WTC11 (cell line): Measurements from ENCODE around the gene RASGEF1C. TPM values are rescaled to one million over a fixed set of nuclear protein-coding genes. Genes with fewer than 3 reads are reported as not detected.

Experiments used
- ATAC-seq: fragments of 200-7000 bp; cut with Tn5 transposase; 2 replicates; pipeline ENCODE4 v1.10.0; 2021; ENCODE audit warnings: mild to moderate bottlenecking, moderate library complexity
- CTCF ChIA-PET: fragments of 300-600 bp; sonication (Branson Sonifier 250); formaldehyde crosslinking; loops from one replicate; lab custom pipeline; 2021; ENCODE audit warnings: antibody characterized with exemption; lab: Charles Lee
- POLR2A ChIA-PET: fragments of 350-600 bp; sonication (Branson Sonifier 250); formaldehyde crosslinking; loops from one replicate; lab custom pipeline; 2021; ENCODE audit warnings: antibody characterized with exemption; lab: Charles Lee
- DNase-seq: peaks from one replicate; pipeline ENCODE4 v3.0.0; 2021; ENCODE audit warnings: low spot score
- H3K27ac Mint-ChIP-seq: 2 replicates; pipeline ENCODE4 v1.8.0; 2021; ENCODE audit warnings: mixed read lengths
- H3K27me3 Mint-ChIP-seq: 2 replicates; pipeline ENCODE4 v1.8.0; 2021; ENCODE audit warnings: low read depth, mild to moderate bottlenecking, moderate library complexity, mixed read lengths
- H3K36me3 Mint-ChIP-seq: 2 replicates; pipeline ENCODE4 v1.8.0; 2021; ENCODE audit warnings: mixed read lengths
- H3K4me1 Mint-ChIP-seq: 2 replicates; pipeline ENCODE4 v1.8.0; 2022; ENCODE audit warnings: mixed read lengths
- H3K4me3 Mint-ChIP-seq: 2 replicates; pipeline ENCODE4 v1.8.0; 2021; ENCODE audit warnings: mild to moderate bottlenecking, moderate library complexity, mixed read lengths
- H3K9me3 Mint-ChIP-seq: 2 replicates; pipeline ENCODE4 v1.8.0; 2021; ENCODE audit warnings: mixed read lengths
- CBFB ChIP-seq: sonication (generic); formaldehyde crosslinking; IDR thresholded peaks from 2 replicates; pipeline ENCODE4 v1.8.1; 2022; ENCODE audit warnings: mild to moderate bottlenecking, low read depth, missing genetic modification reagents
- CREB1 ChIP-seq: sonication (generic); formaldehyde crosslinking; IDR thresholded peaks from 2 replicates; pipeline ENCODE4 v1.8.0; 2023; ENCODE audit warnings: mild to moderate bottlenecking, missing genetic modification reagents
- ETV6 ChIP-seq: sonication (generic); formaldehyde crosslinking; IDR thresholded peaks from 2 replicates; pipeline ENCODE4 v1.8.1; 2022; ENCODE audit warnings: mild to moderate bottlenecking, missing genetic modification reagents
- IRF2 ChIP-seq: sonication (generic); formaldehyde crosslinking; IDR thresholded peaks from 2 replicates; pipeline ENCODE4 v1.8.0; 2022; ENCODE audit warnings: low read depth, missing genetic modification reagents, borderline replicate concordance
- JAZF1 ChIP-seq: fragments of 250-450 bp; sonication (Bioruptor Pico); IDR thresholded peaks from 2 replicates; pipeline ENCODE4 v1.9.0; 2021; ENCODE audit warnings: moderate library complexity, mild to moderate bottlenecking, inconsistent platforms
- NFE2L1 ChIP-seq: sonication (generic); formaldehyde crosslinking; IDR thresholded peaks from 2 replicates; pipeline ENCODE4 v1.8.1; 2023; ENCODE audit warnings: missing genetic modification reagents
- RELA ChIP-seq: sonication (generic); formaldehyde crosslinking; IDR thresholded peaks from 2 replicates; pipeline ENCODE4 v1.8.1; 2022; ENCODE audit warnings: missing genetic modification reagents, mild to moderate bottlenecking, borderline replicate concordance
- SOX15 ChIP-seq: fragments of 250-450 bp; sonication (Bioruptor Pico); IDR thresholded peaks from 2 replicates; pipeline ENCODE4 v1.9.0; 2021; ENCODE audit warnings: mild to moderate bottlenecking
- ZNF121 ChIP-seq: sonication (generic); formaldehyde crosslinking; IDR thresholded peaks from 2 replicates; pipeline ENCODE4 v1.8.0; 2023; ENCODE audit warnings: missing genetic modification reagents
- ZNF219 ChIP-seq: sonication (generic); formaldehyde crosslinking; IDR thresholded peaks from 2 replicates; pipeline ENCODE4 v1.8.0; 2023; ENCODE audit warnings: missing genetic modification reagents, mild to moderate bottlenecking, borderline replicate concordance
- ZNF423 ChIP-seq: fragments of 250-450 bp; sonication (Bioruptor Pico); IDR thresholded peaks from 2 replicates; pipeline ENCODE4 v2.1.2; 2022; ENCODE audit warnings: mild to moderate bottlenecking, moderate library complexity
- total RNA-seq: library from RNA; stranded (reverse); gene quantifications from 3 replicates; pipeline ENCODE4 v1.2.3, GENCODE V29; 2021
- TF ChIP-seq, protein P1 (sequence below): fragments of 250-450 bp; sonication (Bioruptor Pico); IDR thresholded peaks from 2 replicates; pipeline ENCODE4 v1.9.0; 2021; ENCODE audit warnings: mild to moderate bottlenecking
- TF ChIP-seq, protein P2 (sequence below): sonication (generic); formaldehyde crosslinking; IDR thresholded peaks from 2 replicates; pipeline ENCODE4 v1.8.0; 2022; ENCODE audit warnings: mild to moderate bottlenecking, missing genetic modification reagents
- TF ChIP-seq, protein P3 (sequence below): fragments of 250-450 bp; sonication (Bioruptor Pico); IDR thresholded peaks from 2 replicates; pipeline ENCODE4 v1.9.0; 2021; ENCODE audit warnings: moderate library complexity, mild to moderate bottlenecking, inconsistent platforms, borderline replicate concordance
- TF ChIP-seq, protein P4 (sequence below): sonication (generic); formaldehyde crosslinking; IDR thresholded peaks from 2 replicates; pipeline ENCODE4 v1.8.1; 2023; ENCODE audit warnings: mild to moderate bottlenecking, missing genetic modification reagents, moderate library complexity
- TF ChIP-seq, protein P5 (sequence below): sonication (generic); formaldehyde crosslinking; IDR thresholded peaks from 2 replicates; pipeline ENCODE4 v1.8.0; 2023; ENCODE audit warnings: missing genetic modification reagents
- TF ChIP-seq, protein P6 (sequence below): sonication (generic); formaldehyde crosslinking; IDR thresholded peaks from 2 replicates; pipeline ENCODE4 v1.8.0; 2022; ENCODE audit warnings: missing genetic modification reagents

RASGEF1C gene
- total RNA-seq, 1 experiment from 2014 or later: 0.96 TPM

DNA sequence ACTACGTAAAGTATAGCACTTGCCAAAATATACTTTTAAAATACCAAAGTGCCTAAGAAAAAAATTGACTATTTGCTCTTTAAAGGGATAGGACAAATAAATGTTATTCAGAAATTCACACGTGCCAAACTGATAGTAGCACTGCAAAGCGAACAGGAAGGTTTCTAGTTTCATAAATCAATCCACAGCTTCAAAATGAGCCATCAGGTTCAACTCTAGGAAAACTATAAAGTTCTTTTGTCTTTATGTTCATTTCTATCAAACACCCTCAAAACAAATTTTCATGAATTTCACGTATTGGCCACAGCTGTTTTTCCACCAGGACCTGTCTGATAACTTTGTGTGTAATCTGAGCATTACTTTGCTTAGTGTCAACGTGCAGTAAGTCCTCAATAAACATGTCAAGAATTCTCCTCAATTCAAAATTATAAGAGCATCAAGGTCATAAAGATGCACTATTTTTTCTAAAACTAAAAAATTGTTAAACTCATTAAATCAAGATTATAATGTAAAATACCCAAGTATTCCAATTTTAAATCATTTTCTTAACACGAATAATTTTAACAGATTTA, 140.4 kb downstream of the RASGEF1C start:
- peaks cover 29% of the 10 kb centered on the region for H3K27me3 Mint-ChIP-seq

DNA sequence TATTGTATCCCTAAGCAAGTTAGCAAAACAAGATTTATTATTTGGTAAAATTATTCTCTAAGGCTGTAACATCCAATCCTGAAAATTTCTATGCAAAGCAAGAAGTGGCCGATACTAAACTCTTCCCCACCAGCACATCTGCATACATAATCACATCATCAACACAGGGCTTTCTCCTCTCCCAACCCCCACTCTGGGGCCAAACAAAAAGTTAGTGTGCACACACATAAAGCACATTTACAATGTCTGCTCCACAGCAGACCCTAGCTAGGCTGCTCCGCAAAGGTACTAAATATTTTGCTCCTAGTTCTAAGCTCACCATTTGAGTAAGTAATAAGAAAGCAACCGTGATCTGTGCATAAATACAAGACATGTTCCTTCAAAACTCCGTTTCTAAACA, 141.0 kb downstream of the RASGEF1C start:
- peak overlapping the region; percentile 84 for H3K27ac Mint-ChIP-seq
- peaks cover 9% of the 10 kb centered on the region for H3K9me3 Mint-ChIP-seq
- peaks cover 50% of the 10 kb centered on the region for H3K4me1 Mint-ChIP-seq
- TF ChIP-seq JAZF1 (CRISPR knock-in tag): no peak
- TF ChIP-seq ZNF423 (CRISPR knock-in tag): no peak
- TF ChIP-seq, protein P1, sequence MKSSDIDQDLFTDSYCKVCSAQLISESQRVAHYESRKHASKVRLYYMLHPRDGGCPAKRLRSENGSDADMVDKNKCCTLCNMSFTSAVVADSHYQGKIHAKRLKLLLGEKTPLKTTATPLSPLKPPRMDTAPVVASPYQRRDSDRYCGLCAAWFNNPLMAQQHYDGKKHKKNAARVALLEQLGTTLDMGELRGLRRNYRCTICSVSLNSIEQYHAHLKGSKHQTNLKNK (CRISPR knock-in tag): no peak
- TF ChIP-seq, protein P2, sequence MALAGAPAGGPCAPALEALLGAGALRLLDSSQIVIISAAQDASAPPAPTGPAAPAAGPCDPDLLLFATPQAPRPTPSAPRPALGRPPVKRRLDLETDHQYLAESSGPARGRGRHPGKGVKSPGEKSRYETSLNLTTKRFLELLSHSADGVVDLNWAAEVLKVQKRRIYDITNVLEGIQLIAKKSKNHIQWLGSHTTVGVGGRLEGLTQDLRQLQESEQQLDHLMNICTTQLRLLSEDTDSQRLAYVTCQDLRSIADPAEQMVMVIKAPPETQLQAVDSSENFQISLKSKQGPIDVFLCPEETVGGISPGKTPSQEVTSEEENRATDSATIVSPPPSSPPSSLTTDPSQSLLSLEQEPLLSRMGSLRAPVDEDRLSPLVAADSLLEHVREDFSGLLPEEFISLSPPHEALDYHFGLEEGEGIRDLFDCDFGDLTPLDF (CRISPR knock-in tag): no peak
- TF ChIP-seq, protein P3, sequence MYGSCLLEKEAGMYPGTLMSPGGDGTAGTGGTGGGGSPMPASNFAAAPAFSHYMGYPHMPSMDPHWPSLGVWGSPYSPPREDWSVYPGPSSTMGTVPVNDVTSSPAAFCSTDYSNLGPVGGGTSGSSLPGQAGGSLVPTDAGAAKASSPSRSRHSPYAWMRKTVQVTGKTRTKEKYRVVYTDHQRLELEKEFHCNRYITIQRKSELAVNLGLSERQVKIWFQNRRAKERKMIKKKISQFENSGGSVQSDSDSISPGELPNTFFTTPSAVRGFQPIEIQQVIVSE (CRISPR knock-in tag): no peak
- TF ChIP-seq, protein P4, sequence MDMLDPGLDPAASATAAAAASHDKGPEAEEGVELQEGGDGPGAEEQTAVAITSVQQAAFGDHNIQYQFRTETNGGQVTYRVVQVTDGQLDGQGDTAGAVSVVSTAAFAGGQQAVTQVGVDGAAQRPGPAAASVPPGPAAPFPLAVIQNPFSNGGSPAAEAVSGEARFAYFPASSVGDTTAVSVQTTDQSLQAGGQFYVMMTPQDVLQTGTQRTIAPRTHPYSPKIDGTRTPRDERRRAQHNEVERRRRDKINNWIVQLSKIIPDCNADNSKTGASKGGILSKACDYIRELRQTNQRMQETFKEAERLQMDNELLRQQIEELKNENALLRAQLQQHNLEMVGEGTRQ (CRISPR knock-in tag): no peak
- TF ChIP-seq ETV6 (CRISPR knock-in tag): no peak
- TF ChIP-seq, all 79 proteins: peak for 0
- Mint-ChIP-seq H3K36me3 (peaks cover 8% of the 10 kb centered on the region), H3K27me3 (peaks cover 23% of the 10 kb centered on the region), H3K4me3 (peak overlapping the region; percentile 88)
- ATAC-seq (no peak), DNase-seq (no peak)
- ChIA-PET CTCF (interaction anchor here (1.1 to 1.4 kb wide), 2 partner anchors 22 to 23 kb away, joined by 5 to 7 read pairs; no protein-coding TSS in a partner anchor), POLR2A (no interaction called here)

More for the DNA sequence above, 140.4 kb downstream of the RASGEF1C start:
- H3K27ac Mint-ChIP-seq: peak overlapping the region; percentile 84
- TF ChIP-seq CBFB (CRISPR knock-in tag): no peak
- TF ChIP-seq, protein P5, sequence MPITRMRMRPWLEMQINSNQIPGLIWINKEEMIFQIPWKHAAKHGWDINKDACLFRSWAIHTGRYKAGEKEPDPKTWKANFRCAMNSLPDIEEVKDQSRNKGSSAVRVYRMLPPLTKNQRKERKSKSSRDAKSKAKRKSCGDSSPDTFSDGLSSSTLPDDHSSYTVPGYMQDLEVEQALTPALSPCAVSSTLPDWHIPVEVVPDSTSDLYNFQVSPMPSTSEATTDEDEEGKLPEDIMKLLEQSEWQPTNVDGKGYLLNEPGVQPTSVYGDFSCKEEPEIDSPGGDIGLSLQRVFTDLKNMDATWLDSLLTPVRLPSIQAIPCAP (CRISPR knock-in tag): no peak
- H3K36me3 Mint-ChIP-seq: peaks cover 11% of the 10 kb centered on the region
- no peak for DNase-seq
- H3K9me3 Mint-ChIP-seq: peaks cover 12% of the 10 kb centered on the region
- peaks cover 45% of the 10 kb centered on the region for H3K4me1 Mint-ChIP-seq
- no peak for ATAC-seq
- CTCF ChIA-PET: interaction anchor here (1.1 kb wide), 1 partner anchor 23 kb away, joined by 5 read pairs; no protein-coding TSS in a partner anchor
- POLR2A ChIA-PET: no interaction called here
- H3K4me3 Mint-ChIP-seq: peak overlapping the region; percentile 88

DNA sequence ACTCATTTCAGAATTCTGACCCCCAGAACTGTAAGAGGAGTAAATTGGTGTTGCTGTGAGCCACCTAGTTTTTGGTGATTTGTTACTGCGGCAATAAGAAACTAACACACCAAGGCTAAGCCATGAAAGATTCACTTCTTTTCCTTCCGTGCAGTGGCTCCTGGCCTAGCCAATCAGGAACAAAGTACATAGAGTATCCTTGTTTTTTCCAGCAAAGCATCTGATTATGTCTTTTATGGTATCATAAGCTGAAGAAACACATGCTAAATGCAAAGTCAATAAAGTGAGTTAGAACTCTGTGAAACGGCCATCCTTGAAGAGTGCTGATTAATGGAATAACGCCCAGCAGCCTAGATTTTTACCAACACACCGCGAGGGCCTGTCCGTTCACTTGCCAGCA, 148.8 kb downstream of the RASGEF1C start:
- CTCF ChIA-PET: interaction anchor here (0.9 kb wide), 1 partner anchor 31 kb away, joined by 4 read pairs; no protein-coding TSS in a partner anchor
- peaks cover 77% of the 10 kb centered on the region for H3K4me1 Mint-ChIP-seq
- ATAC-seq: no peak
- H3K36me3 Mint-ChIP-seq: no peaks in the 10 kb centered on the region
- H3K4me3 Mint-ChIP-seq: no peak overlapping the region
- POLR2A ChIA-PET: no interaction called here
- peak overlapping the region; percentile 24; the same call in 1 of the 2 replicates for H3K27ac Mint-ChIP-seq
- no peaks in the 10 kb centered on the region for H3K27me3 Mint-ChIP-seq
- TF ChIP-seq ETV6 (CRISPR knock-in tag) (no peak), NFE2L1 (CRISPR knock-in tag) (no peak)
- H3K9me3 Mint-ChIP-seq: no peaks in the 10 kb centered on the region
- no peak for DNase-seq

DNA sequence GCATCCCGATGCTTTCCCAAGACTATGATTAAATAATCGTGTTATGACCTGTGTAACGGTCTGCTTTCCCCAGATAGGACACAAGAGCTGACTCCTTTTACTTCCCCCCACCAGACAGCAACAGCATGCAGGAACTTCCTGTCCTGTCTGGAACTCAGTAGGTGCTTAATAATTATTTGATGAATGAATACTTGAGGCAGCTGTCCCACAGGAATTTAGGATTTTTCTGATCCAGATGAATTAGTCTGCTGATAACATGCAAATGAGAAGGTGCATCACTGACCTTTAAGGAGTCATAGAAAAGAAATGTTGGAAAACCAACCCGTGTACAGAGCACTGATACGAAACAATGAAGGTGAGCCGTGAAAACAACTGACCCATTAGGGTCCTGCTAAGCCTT, 149.7 kb downstream of the RASGEF1C start:
- DNase-seq: no peak
- Mint-ChIP-seq H3K4me1 (peaks cover 76% of the 10 kb centered on the region), H3K9me3 (no peaks in the 10 kb centered on the region), H3K4me3 (no peak overlapping the region), H3K36me3 (no peaks in the 10 kb centered on the region), H3K27ac (peak overlapping the region; percentile 71), H3K27me3 (no peaks in the 10 kb centered on the region)
- CTCF ChIA-PET: interaction anchor here (0.9 kb wide), 1 partner anchor 32 kb away, joined by 4 read pairs; no protein-coding TSS in a partner anchor
- POLR2A ChIA-PET: no interaction called here
- ATAC-seq: no peak
- TF ChIP-seq RELA: no peak
- TF ChIP-seq, protein P4 (CRISPR knock-in tag): no peak
- TF ChIP-seq, protein P6, sequence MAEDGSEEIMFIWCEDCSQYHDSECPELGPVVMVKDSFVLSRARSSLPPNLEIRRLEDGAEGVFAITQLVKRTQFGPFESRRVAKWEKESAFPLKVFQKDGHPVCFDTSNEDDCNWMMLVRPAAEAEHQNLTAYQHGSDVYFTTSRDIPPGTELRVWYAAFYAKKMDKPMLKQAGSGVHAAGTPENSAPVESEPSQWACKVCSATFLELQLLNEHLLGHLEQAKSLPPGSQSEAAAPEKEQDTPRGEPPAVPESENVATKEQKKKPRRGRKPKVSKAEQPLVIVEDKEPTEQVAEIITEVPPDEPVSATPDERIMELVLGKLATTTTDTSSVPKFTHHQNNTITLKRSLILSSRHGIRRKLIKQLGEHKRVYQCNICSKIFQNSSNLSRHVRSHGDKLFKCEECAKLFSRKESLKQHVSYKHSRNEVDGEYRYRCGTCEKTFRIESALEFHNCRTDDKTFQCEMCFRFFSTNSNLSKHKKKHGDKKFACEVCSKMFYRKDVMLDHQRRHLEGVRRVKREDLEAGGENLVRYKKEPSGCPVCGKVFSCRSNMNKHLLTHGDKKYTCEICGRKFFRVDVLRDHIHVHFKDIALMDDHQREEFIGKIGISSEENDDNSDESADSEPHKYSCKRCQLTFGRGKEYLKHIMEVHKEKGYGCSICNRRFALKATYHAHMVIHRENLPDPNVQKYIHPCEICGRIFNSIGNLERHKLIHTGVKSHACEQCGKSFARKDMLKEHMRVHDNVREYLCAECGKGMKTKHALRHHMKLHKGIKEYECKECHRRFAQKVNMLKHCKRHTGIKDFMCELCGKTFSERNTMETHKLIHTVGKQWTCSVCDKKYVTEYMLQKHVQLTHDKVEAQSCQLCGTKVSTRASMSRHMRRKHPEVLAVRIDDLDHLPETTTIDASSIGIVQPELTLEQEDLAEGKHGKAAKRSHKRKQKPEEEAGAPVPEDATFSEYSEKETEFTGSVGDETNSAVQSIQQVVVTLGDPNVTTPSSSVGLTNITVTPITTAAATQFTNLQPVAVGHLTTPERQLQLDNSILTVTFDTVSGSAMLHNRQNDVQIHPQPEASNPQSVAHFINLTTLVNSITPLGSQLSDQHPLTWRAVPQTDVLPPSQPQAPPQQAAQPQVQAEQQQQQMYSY (CRISPR knock-in tag): no peak
- no peak for TF ChIP-seq SOX15 (CRISPR knock-in tag)
- no peak for TF ChIP-seq ZNF121 (CRISPR knock-in tag)
- TF ChIP-seq CREB1 (CRISPR knock-in tag): no peak
- TF ChIP-seq, protein P5 (CRISPR knock-in tag): no peak
- TF ChIP-seq IRF2 (CRISPR knock-in tag): no peak
- TF ChIP-seq ZNF219 (CRISPR knock-in tag): no peak
